Stimulated activated CD4-positive, alpha-beta T cell treated with anti-CD3 and anti-CD28 coated beads, Interleukin-15, amount 100 ng/mL, for 24 hours (primary cell): Measurements from ENCODE around the gene C5orf63.
"Not testable (repeated sequence)": the region's sequence is repeated elsewhere in the genome, so short reads cannot be mapped to it uniquely, and the experiment has no call there.

Experiments
- DNase-seq: peaks from one replicate; pipeline ENCODE4 v3.0.0-alpha.2; 2020

The C5orf63 gene

GRCh38 chr5:127072861-127073846, at the start of gene C5orf63:
TSS of gene C5orf63 (minus strand) at chr5:127073502. CDS start at chr5:127058995, 14,507 bp downstream.
- DNase-seq = peak; percentile 86

- no peak for DNase-seq
Measured at GRCh38 chr5:127112347-127112864, 39.1 kb upstream of the C5orf63 start.

GRCh38 chr5:127111112-127111511, 37.8 kb upstream of the C5orf63 start:
- no peak for DNase-seq

- not testable (repeated sequence) for DNase-seq
Measured at GRCh38 chr5:127108624-127109260, 35.4 kb upstream of the C5orf63 start.

- no peak for DNase-seq
Measured at GRCh38 chr5:127101935-127102334, 28.6 kb upstream of the C5orf63 start.

GRCh38 chr5:127101533-127101932, 28.2 kb upstream of the C5orf63 start:
- no peak for DNase-seq

GRCh38 chr5:127098241-127098640, 24.9 kb upstream of the C5orf63 start:
- no peak for DNase-seq

- DNase-seq = no peak
Measured at GRCh38 chr5:127097278-127097677, 24.0 kb upstream of the C5orf63 start.

- no peak for DNase-seq
Measured at GRCh38 chr5:127096328-127096993, 23.2 kb upstream of the C5orf63 start.

- no peak for DNase-seq
Measured at GRCh38 chr5:127094161-127094814, 21.0 kb upstream of the C5orf63 start.

- no peak for DNase-seq
Measured at GRCh38 chr5:127092690-127093089, 19.4 kb upstream of the C5orf63 start.

- DNase-seq = no peak
Measured at GRCh38 chr5:127089191-127089590, 15.9 kb upstream of the C5orf63 start.

GRCh38 chr5:127088251-127088650, 14.9 kb upstream of the C5orf63 start:
- DNase-seq = no peak

- DNase-seq = no peak
Measured at GRCh38 chr5:127086589-127086988, 13.3 kb upstream of the C5orf63 start.

GRCh38 chr5:127085796-127086195, 12.5 kb upstream of the C5orf63 start:
- no peak for DNase-seq

- DNase-seq = no peak
Measured at GRCh38 chr5:127085371-127085770, 12.1 kb upstream of the C5orf63 start.

GRCh38 chr5:127084656-127085055, 11.4 kb upstream of the C5orf63 start:
- DNase-seq = no peak

GRCh38 chr5:127083711-127084110, 10.4 kb upstream of the C5orf63 start:
- no peak for DNase-seq

GRCh38 chr5:127079994-127080491, 6.7 kb upstream of the C5orf63 start:
- no peak for DNase-seq

GRCh38 chr5:127077366-127077765, 4.1 kb upstream of the C5orf63 start:
- DNase-seq = no peak

- DNase-seq = no peak
Measured at GRCh38 chr5:127076315-127077129, 3.2 kb upstream of the C5orf63 start.

- DNase-seq = no peak
Measured at GRCh38 chr5:127074466-127074865, 1.2 kb upstream of the C5orf63 start.
